NCI-H2029 treated with DMSO at 0.1 percent for 48 hours (cell line): ENCODE measurements around the gene SMARCA1.
"Not testable (repeated sequence)": the region's sequence is repeated elsewhere in the genome, so short reads cannot be mapped to it uniquely, and the experiment has no call there.

Source experiments
- DNase-seq: peaks from one replicate; lab custom pipeline; 2025; lab: John Stamatoyannopoulos, UW

SMARCA1 gene

GRCh38 chrX:129523079-129523911 is at the start of gene SMARCA1:
Gene SMARCA1 (minus strand): TSS chrX:129523490. CDS start chrX:129523370, 120 bp downstream.
- no peak for DNase-seq

- DNase-seq, result no peak
These were observed 49.1 kb upstream of the SMARCA1 start for GRCh38 chrX:129572422-129572821.

GRCh38 chrX:129568349-129568748 is 45.1 kb upstream of the SMARCA1 start:
- no peak for DNase-seq

- DNase-seq, result no peak
These were observed 42.8 kb upstream of the SMARCA1 start for GRCh38 chrX:129566073-129566472.

- no peak for DNase-seq
These were observed 41.9 kb upstream of the SMARCA1 start for GRCh38 chrX:129565046-129565650.

- DNase-seq, result not testable (repeated sequence)
These were observed 41.1 kb upstream of the SMARCA1 start for GRCh38 chrX:129564345-129564744.

GRCh38 chrX:129561453-129561852 is 38.2 kb upstream of the SMARCA1 start:
- no peak for DNase-seq

- DNase-seq, result no peak
These were observed 36.5 kb upstream of the SMARCA1 start for GRCh38 chrX:129559783-129560182.

- no peak for DNase-seq
These were observed 34.7 kb upstream of the SMARCA1 start for GRCh38 chrX:129557844-129558480.

- DNase-seq, result no peak
These were observed 33.6 kb upstream of the SMARCA1 start for GRCh38 chrX:129556806-129557315.

GRCh38 chrX:129554816-129555215 is 31.5 kb upstream of the SMARCA1 start:
- DNase-seq, result not testable (repeated sequence)

GRCh38 chrX:129553619-129554288 is 30.5 kb upstream of the SMARCA1 start:
- no peak for DNase-seq

- DNase-seq, result no peak
These were observed 25.8 kb upstream of the SMARCA1 start for GRCh38 chrX:129549124-129549523.

GRCh38 chrX:129545408-129545807 is 22.1 kb upstream of the SMARCA1 start:
- no peak for DNase-seq

- no peak for DNase-seq
These were observed 21.5 kb upstream of the SMARCA1 start for GRCh38 chrX:129544780-129545179.

- DNase-seq, result no peak
These were observed 17.5 kb upstream of the SMARCA1 start for GRCh38 chrX:129540722-129541184.

- no peak for DNase-seq
These were observed 16.9 kb upstream of the SMARCA1 start, which contains the start of gene OCRL for GRCh38 chrX:129540068-129540653. Gene OCRL (plus strand): TSS chrX:129540259. CDS start chrX:129540440, 181 bp downstream.

GRCh38 chrX:129534816-129535578 is 11.7 kb upstream of the SMARCA1 start:
- DNase-seq, result no peak

- no peak for DNase-seq
These were observed 7.8 kb upstream of the SMARCA1 start for GRCh38 chrX:129531132-129531531.

GRCh38 chrX:129530410-129530809 is 7.1 kb upstream of the SMARCA1 start:
- DNase-seq, result no peak
